Stomach (tissue), 9 donors: ENCODE data around the gene CYB561. TPM values are rescaled to one million over a fixed set of nuclear protein-coding genes. Genes with fewer than 3 reads are reported as not detected.

Experiments used
- DNase-seq, 2 donors: peaks; one replicate each; pipeline versions ENCODE4 v3.0.0 to v3.0.0-alpha.2; 2013 to 2019
- H3K27ac ChIP-seq, 5 donors: fragments of 200-600 bp in 4 of 5; sonication (generic) in 4 of 5; one replicate each; pipeline ENCODE4 v1.5.1; 2013 to 2019; ENCODE audit warnings: mild to moderate bottlenecking in 1 of 5, moderate library complexity in 1 of 5
- H3K27me3 ChIP-seq, 3 donors: fragments of 200-600 bp; sonication (generic); one replicate each; pipeline ENCODE4 v1.5.1; 2017 to 2019; ENCODE audit warnings: mixed run types in 1 of 3
- H3K36me3 ChIP-seq, 4 donors: fragments of 200-600 bp; sonication (generic); 1 replicate in 3 of 4; 2 replicates in 1 of 4; pipeline ENCODE4 v1.5.1; 2016 to 2019
- H3K4me1 ChIP-seq, 4 donors: fragments of 200-600 bp; sonication (generic); one replicate each; pipeline ENCODE4 v1.5.1; 2016 to 2019
- H3K4me3 ChIP-seq, 4 donors: fragments of 200-600 bp; sonication (generic) in 3 of 4; one replicate each; pipeline ENCODE4 v1.5.1; 2016 to 2019; ENCODE audit warnings: mild to moderate bottlenecking in 1 of 4
- H3K9me3 ChIP-seq, 4 donors: fragments of 200-600 bp; sonication (generic); one replicate each; pipeline ENCODE4 v1.5.1; 2016 to 2019
- EP300 ChIP-seq: sonication (generic); formaldehyde crosslinking; IDR thresholded peaks from one replicate; pipeline ENCODE4 v1.6.1; 2017; ENCODE audit warnings: antibody characterized with exemption
- POLR2A ChIP-seq, 4 donors: fragments of 450-650 bp; IDR thresholded peaks; one replicate each; pipeline ENCODE4 v1.6.1; 2016; ENCODE audit warnings: antibody characterized with exemption in 4 of 4, control low read depth in 2 of 4, mild to moderate bottlenecking in 1 of 4, moderate library complexity in 1 of 4
- POLR2AphosphoS5 ChIP-seq, 3 donors: sonication (generic); formaldehyde crosslinking; IDR thresholded peaks; one replicate each; pipeline ENCODE4 v1.6.1; 2016; ENCODE audit warnings: antibody characterized with exemption in 3 of 3
- WGBS, 5 donors: extraction: QIAGEN DNeasy Blood & Tissue Kit in 3 of 5; methylation state at CpG; one replicate each; pipeline versions ENCODE4 v1.1.5 to v1.1.7; 2013 to 2018; 5-methylcytosine and 5-hydroxymethylcytosine counted together
- intact Hi-C: fragments of 100-400 bp; cut with DNase I; formaldehyde crosslinking; loops from one replicate; pipeline ENCODE4 v1.15.1; 2023; ENCODE audit warnings: low total_unique reads
- polyA plus RNA-seq, 3 donors: library from polyadenylated mRNA; stranded (reverse); fragments of 200-250 nt; gene quantifications; one replicate each; pipeline ENCODE4 v1.2.3, GENCODE V29; 2013
- total RNA-seq, 5 donors: library from RNA; depleted of rRNA; stranded (reverse); fragments of >200 nt; gene quantifications; one replicate each; pipeline versions ENCODE4 v1.1.0 to v1.2.3, GENCODE V29; 2014 to 2016
- TF ChIP-seq, protein P1 (sequence below), 7 experiments: fragments of 450-650 bp in 4 of 7; fragments of 200-600 bp in 3 of 7; sonication (generic) in 3 of 7; IDR thresholded peaks; one replicate each; pipeline ENCODE4 v1.5.1; 2016 to 2019; ENCODE audit warnings: antibody characterized with exemption in 7 of 7, control low read depth in 2 of 7, mild to moderate bottlenecking in 1 of 7
- donor health status: healthy with polysubstance abuse.
- donor health status: Bipolar disorder and iron deficiency.
- donor health status: healthy.

CYB561 gene
- total and polyA plus RNA-seq, 8 donors: 10.8 to 394 (median 37.8) TPM

DNA sequence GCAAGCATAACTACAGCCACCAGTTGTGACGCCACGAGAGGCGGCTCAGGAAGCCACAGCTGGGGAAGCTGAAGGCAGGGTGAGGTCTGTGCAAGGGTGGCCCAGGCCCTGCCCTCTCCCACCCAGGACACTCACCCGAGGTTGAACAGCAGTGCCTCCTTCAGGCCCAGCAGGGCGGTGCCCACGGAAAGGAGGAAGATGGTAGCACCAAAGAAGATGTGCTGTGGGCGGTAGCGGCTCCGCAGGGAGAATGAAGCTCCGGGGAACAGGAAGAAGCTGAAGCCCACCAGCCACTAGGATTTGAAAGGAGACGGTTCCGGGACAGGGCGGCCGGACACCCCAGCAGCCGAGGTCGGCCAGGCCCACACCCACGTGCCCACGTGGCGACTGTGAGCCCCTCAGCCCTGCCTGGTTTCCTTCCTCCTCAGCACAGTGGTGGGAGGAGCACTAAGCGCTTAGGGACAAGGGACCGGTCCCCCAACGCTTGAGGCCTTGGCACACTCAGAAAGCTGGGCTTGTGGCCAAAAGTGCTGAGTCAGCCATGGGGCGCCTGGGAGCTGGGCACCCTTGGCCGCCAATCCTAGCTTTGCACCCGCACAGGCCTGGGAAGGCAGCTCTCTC is 11.0 kb downstream of the CYB561 start:
- DNase-seq: peak; percentile 84 to 96
- intact Hi-C loops: no loop called here
- Histone ChIP-seq H3K36me3 (peaks cover 0 to 7% (median 2%) of the 10 kb centered on the region in 4 donors), H3K9me3 (no peaks in the 10 kb centered on the region), H3K27ac (peak overlapping the region; percentile 62 to 89 (median 82)), H3K4me1 (peaks cover 73 to 92% (median 90%) of the 10 kb centered on the region in 4 donors), H3K27me3 (no peaks in the 10 kb centered on the region), H3K4me3 (peak overlapping the region in 1 of 4 donors; percentile 5)
- 32 to 51% (median 36%) methylated on average over 14 to 25 of the region's 25 CpGs for WGBS, 5 donors
- TF ChIP-seq, protein P1, sequence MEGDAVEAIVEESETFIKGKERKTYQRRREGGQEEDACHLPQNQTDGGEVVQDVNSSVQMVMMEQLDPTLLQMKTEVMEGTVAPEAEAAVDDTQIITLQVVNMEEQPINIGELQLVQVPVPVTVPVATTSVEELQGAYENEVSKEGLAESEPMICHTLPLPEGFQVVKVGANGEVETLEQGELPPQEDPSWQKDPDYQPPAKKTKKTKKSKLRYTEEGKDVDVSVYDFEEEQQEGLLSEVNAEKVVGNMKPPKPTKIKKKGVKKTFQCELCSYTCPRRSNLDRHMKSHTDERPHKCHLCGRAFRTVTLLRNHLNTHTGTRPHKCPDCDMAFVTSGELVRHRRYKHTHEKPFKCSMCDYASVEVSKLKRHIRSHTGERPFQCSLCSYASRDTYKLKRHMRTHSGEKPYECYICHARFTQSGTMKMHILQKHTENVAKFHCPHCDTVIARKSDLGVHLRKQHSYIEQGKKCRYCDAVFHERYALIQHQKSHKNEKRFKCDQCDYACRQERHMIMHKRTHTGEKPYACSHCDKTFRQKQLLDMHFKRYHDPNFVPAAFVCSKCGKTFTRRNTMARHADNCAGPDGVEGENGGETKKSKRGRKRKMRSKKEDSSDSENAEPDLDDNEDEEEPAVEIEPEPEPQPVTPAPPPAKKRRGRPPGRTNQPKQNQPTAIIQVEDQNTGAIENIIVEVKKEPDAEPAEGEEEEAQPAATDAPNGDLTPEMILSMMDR (IDR thresholded peaks at IDR 0.05): no peak
- TF ChIP-seq POLR2AphosphoS5 (IDR thresholded peaks at IDR 0.05) (peak in 1 of 3 donors; percentile 65), POLR2A (IDR thresholded peaks at IDR 0.05) (no peak), EP300 (no peak)

- Histone ChIP-seq H3K4me3 (no peak overlapping the region), H3K27me3 (no peaks in the 10 kb centered on the region), H3K9me3 (no peaks in the 10 kb centered on the region), H3K4me1 (peaks cover 70 to 81% (median 80%) of the 10 kb centered on the region in 4 donors), H3K27ac (peak overlapping the region; percentile 47 to 89 (median 82)), H3K36me3 (peaks cover 0 to 7% (median 2%) of the 10 kb centered on the region in 4 donors)
- intact Hi-C loops: no loop called here
- WGBS, 5 donors: 39 to 57% (median 41%) methylated on average over 19 to 32 of the region's 32 CpGs
- peak; percentile 50 to 87 for DNase-seq
- TF ChIP-seq POLR2AphosphoS5 (IDR thresholded peaks at IDR 0.05) (peak; percentile 33 to 67 (median 49)), POLR2A (IDR thresholded peaks at IDR 0.05) (no peak)
These were observed 12.1 kb downstream of the CYB561 start for GRCh38 chr17:63433746-63434591.

GRCh38 chr17:63431939-63432804 is 13.9 kb downstream of the CYB561 start:
- no peaks in the 10 kb centered on the region for H3K9me3 ChIP-seq
- H3K4me3 ChIP-seq: no peak overlapping the region
- peak in 1 of 2 donors; percentile 75 for DNase-seq
- TF ChIP-seq POLR2A (IDR thresholded peaks at IDR 0.05) (no peak), EP300 (no peak), POLR2AphosphoS5 (IDR thresholded peaks at IDR 0.05) (peak in 1 of 3 donors; percentile 17)
- TF ChIP-seq, protein P1 (IDR thresholded peaks at IDR 0.05): no peak
- WGBS, 5 donors: 27 to 59% (median 46%) methylated on average over 16 of the region's 16 CpGs
- H3K36me3 ChIP-seq: peaks cover 0 to 7% (median 2%) of the 10 kb centered on the region in 4 donors
- H3K4me1 ChIP-seq: peaks cover 53 to 75% (median 71%) of the 10 kb centered on the region in 4 donors
- intact Hi-C loops: no loop called here
- no peaks in the 10 kb centered on the region for H3K27me3 ChIP-seq
- peak overlapping the region; percentile 70 to 89 (median 82) for H3K27ac ChIP-seq

DNA sequence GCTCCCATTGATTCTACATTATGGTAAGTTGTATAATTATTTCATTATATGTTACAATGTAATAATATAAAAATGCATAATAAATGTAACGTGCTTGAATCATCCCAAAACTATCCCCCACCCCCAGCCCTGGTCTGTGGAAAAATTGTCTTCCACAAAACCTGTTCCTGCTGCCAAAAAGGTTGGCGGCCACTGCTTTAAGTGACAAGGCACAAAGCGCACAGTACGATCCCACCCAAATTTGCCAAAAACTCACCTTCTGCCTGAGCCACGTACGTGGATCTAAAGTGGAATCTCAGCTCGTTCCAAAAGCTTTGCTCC is 14.5 kb downstream of the CYB561 start:
- Histone ChIP-seq H3K36me3 (peaks cover 0 to 7% (median 2%) of the 10 kb centered on the region in 4 donors), H3K27me3 (no peaks in the 10 kb centered on the region), H3K9me3 (no peaks in the 10 kb centered on the region), H3K4me3 (no peak overlapping the region), H3K27ac (peak overlapping the region; percentile 70 to 89 (median 82)), H3K4me1 (peaks cover 47 to 71% (median 65%) of the 10 kb centered on the region in 4 donors)
- no peak for DNase-seq
- 54 to 74% (median 69%) methylated on average over 7 of the region's 7 CpGs for WGBS, 5 donors
- TF ChIP-seq POLR2AphosphoS5 (IDR thresholded peaks at IDR 0.05) (no peak), POLR2A (IDR thresholded peaks at IDR 0.05) (no peak), EP300 (no peak)
- TF ChIP-seq, protein P1 (IDR thresholded peaks at IDR 0.05): no peak
- intact Hi-C loops: no loop called here
